WTC11 (cell line): ENCODE measurements around the gene ITGA1. TPM values are rescaled to one million over a fixed set of nuclear protein-coding genes. Genes with fewer than 3 reads are reported as not detected.

Source experiments
- ATAC-seq: fragments of 200-7000 bp; cut with Tn5 transposase; 2 replicates; pipeline ENCODE4 v1.10.0; 2021; ENCODE audit warnings: mild to moderate bottlenecking, moderate library complexity
- CTCF ChIA-PET: fragments of 300-600 bp; sonication (Branson Sonifier 250); formaldehyde crosslinking; loops from one replicate; lab custom pipeline; 2021; ENCODE audit warnings: antibody characterized with exemption; lab: Charles Lee
- POLR2A ChIA-PET: fragments of 350-600 bp; sonication (Branson Sonifier 250); formaldehyde crosslinking; loops from one replicate; lab custom pipeline; 2021; ENCODE audit warnings: antibody characterized with exemption; lab: Charles Lee
- DNase-seq: peaks from one replicate; pipeline ENCODE4 v3.0.0; 2021; ENCODE audit warnings: low spot score
- H3K27ac Mint-ChIP-seq: 2 replicates; pipeline ENCODE4 v1.8.0; 2021; ENCODE audit warnings: mixed read lengths
- H3K27me3 Mint-ChIP-seq: 2 replicates; pipeline ENCODE4 v1.8.0; 2021; ENCODE audit warnings: low read depth, mild to moderate bottlenecking, moderate library complexity, mixed read lengths
- H3K36me3 Mint-ChIP-seq: 2 replicates; pipeline ENCODE4 v1.8.0; 2021; ENCODE audit warnings: mixed read lengths
- H3K4me1 Mint-ChIP-seq: 2 replicates; pipeline ENCODE4 v1.8.0; 2022; ENCODE audit warnings: mixed read lengths
- H3K4me3 Mint-ChIP-seq: 2 replicates; pipeline ENCODE4 v1.8.0; 2021; ENCODE audit warnings: mild to moderate bottlenecking, moderate library complexity, mixed read lengths
- H3K9me3 Mint-ChIP-seq: 2 replicates; pipeline ENCODE4 v1.8.0; 2021; ENCODE audit warnings: mixed read lengths
- AFF4 ChIP-seq: sonication (generic); formaldehyde crosslinking; IDR thresholded peaks from 2 replicates; pipeline ENCODE4 v1.8.1; 2023; ENCODE audit warnings: mild to moderate bottlenecking, missing genetic modification reagents, borderline replicate concordance
- ATF1 ChIP-seq: sonication (generic); formaldehyde crosslinking; IDR thresholded peaks from 2 replicates; pipeline ENCODE4 v1.8.1; 2023; ENCODE audit warnings: mild to moderate bottlenecking, moderate library complexity, missing genetic modification reagents
- ATF3 ChIP-seq: sonication (generic); formaldehyde crosslinking; conservative IDR thresholded peaks from 2 replicates; pipeline ENCODE4 v1.8.1; 2022; ENCODE audit warnings: mild to moderate bottlenecking, missing genetic modification reagents
- ATF6 ChIP-seq: sonication (generic); formaldehyde crosslinking; IDR thresholded peaks from 2 replicates; pipeline ENCODE4 v1.8.1; 2023; ENCODE audit warnings: mild to moderate bottlenecking, missing genetic modification reagents
- GTF2I ChIP-seq: fragments of 250-450 bp; sonication (Bioruptor Pico); conservative IDR thresholded peaks from 2 replicates; pipeline ENCODE4 v1.4.0; 2021; ENCODE audit warnings: mild to moderate bottlenecking
- HMGXB4 ChIP-seq: sonication (generic); formaldehyde crosslinking; IDR thresholded peaks from 2 replicates; pipeline ENCODE4 v1.8.1; 2023; ENCODE audit warnings: mild to moderate bottlenecking, moderate library complexity, missing genetic modification reagents
- MYBL2 ChIP-seq: sonication (generic); formaldehyde crosslinking; IDR thresholded peaks from 2 replicates; pipeline ENCODE4 v1.8.1; 2023; ENCODE audit warnings: mild to moderate bottlenecking, moderate library complexity, missing genetic modification reagents
- NFYB ChIP-seq: sonication (generic); formaldehyde crosslinking; conservative IDR thresholded peaks from 2 replicates; pipeline ENCODE4 v1.8.0; 2022; ENCODE audit warnings: low read depth, missing genetic modification reagents
- SMAD3 ChIP-seq: sonication (generic); formaldehyde crosslinking; IDR thresholded peaks from 2 replicates; pipeline ENCODE4 v1.8.0; 2022; ENCODE audit warnings: missing genetic modification reagents, mild to moderate bottlenecking, borderline replicate concordance
- TCF7 ChIP-seq: sonication (generic); formaldehyde crosslinking; IDR thresholded peaks from 2 replicates; pipeline ENCODE4 v1.8.0; 2022; ENCODE audit warnings: mild to moderate bottlenecking, low read depth, missing genetic modification reagents, moderate library complexity
- TEAD1 ChIP-seq: sonication (generic); formaldehyde crosslinking; IDR thresholded peaks from 2 replicates; pipeline ENCODE4 v1.8.0; 2022; ENCODE audit warnings: mild to moderate bottlenecking, missing genetic modification reagents
- TEAD4 ChIP-seq: sonication (generic); formaldehyde crosslinking; IDR thresholded peaks from 2 replicates; pipeline ENCODE4 v1.8.0; 2022; ENCODE audit warnings: mild to moderate bottlenecking, missing genetic modification reagents
- TP53 ChIP-seq: sonication (generic); formaldehyde crosslinking; IDR thresholded peaks from 2 replicates; pipeline ENCODE4 v1.8.1; 2023; ENCODE audit warnings: mild to moderate bottlenecking, missing genetic modification reagents
- ZNF138 ChIP-seq: sonication (generic); formaldehyde crosslinking; conservative IDR thresholded peaks from 2 replicates; pipeline ENCODE4 v1.8.1; 2022; ENCODE audit warnings: mild to moderate bottlenecking, moderate library complexity, missing genetic modification reagents
- ZNF416 ChIP-seq: fragments of 250-450 bp; sonication (Bioruptor Pico); IDR thresholded peaks from 2 replicates; pipeline ENCODE4 v1.9.0; 2021; ENCODE audit warnings: mild to moderate bottlenecking, inconsistent platforms
- ZNF423 ChIP-seq: fragments of 250-450 bp; sonication (Bioruptor Pico); IDR thresholded peaks from 2 replicates; pipeline ENCODE4 v2.1.2; 2022; ENCODE audit warnings: mild to moderate bottlenecking, moderate library complexity
- ZNF425 ChIP-seq: fragments of 250-450 bp; sonication (Bioruptor Pico); conservative IDR thresholded peaks from 2 replicates; pipeline ENCODE4 v1.9.0; 2021; ENCODE audit warnings: mild to moderate bottlenecking
- ZNF532 ChIP-seq: fragments of 250-450 bp; sonication (Bioruptor Pico); IDR thresholded peaks from 2 replicates; pipeline ENCODE4 v1.9.0; 2021; ENCODE audit warnings: mild to moderate bottlenecking, borderline replicate concordance
- total RNA-seq: library from RNA; stranded (reverse); gene quantifications from 3 replicates; pipeline ENCODE4 v1.2.3, GENCODE V29; 2021

The ITGA1 gene
- total RNA-seq, 1 experiment from 2014 or later, result 6.5 TPM

- Mint-ChIP-seq H3K27ac (no peak overlapping the region), H3K27me3 (no peaks in the 10 kb centered on the region), H3K9me3 (no peaks in the 10 kb centered on the region), H3K36me3 (no peaks in the 10 kb centered on the region), H3K4me1 (no peaks in the 10 kb centered on the region), H3K4me3 (no peak overlapping the region)
- ATAC-seq, result no peak
- TF ChIP-seq ZNF425 (CRISPR knock-in tag) (no peak), TP53 (CRISPR knock-in tag) (no peak), AFF4 (CRISPR knock-in tag) (no peak), NFYB (CRISPR knock-in tag) (no peak), TEAD1 (CRISPR knock-in tag) (no peak), HMGXB4 (CRISPR knock-in tag) (no peak), TCF7 (CRISPR knock-in tag) (no peak), ZNF416 (CRISPR knock-in tag) (no peak), TEAD4 (CRISPR knock-in tag) (no peak), ATF3 (CRISPR knock-in tag) (no peak)
- no peak for DNase-seq
- ChIA-PET CTCF (no interaction called here), POLR2A (no interaction called here)
Measured at GRCh38 chr5:52903142-52903541, 115.4 kb downstream of the ITGA1 start.

GRCh38 chr5:52906343-52906742 lies 118.6 kb downstream of the ITGA1 start:
- no peak overlapping the region for H3K27ac Mint-ChIP-seq
- no peaks in the 10 kb centered on the region for H3K36me3 Mint-ChIP-seq
- TF ChIP-seq ATF1 (CRISPR knock-in tag) (no peak), ZNF138 (CRISPR knock-in tag) (no peak), TP53 (CRISPR knock-in tag) (no peak), GTF2I (no peak)
- TF ChIP-seq, all 79 proteins: peak for 0
- H3K4me1 Mint-ChIP-seq, result no peaks in the 10 kb centered on the region
- H3K9me3 Mint-ChIP-seq, result no peaks in the 10 kb centered on the region
- DNase-seq (no peak), ATAC-seq (no peak)
- POLR2A ChIA-PET, result no interaction called here
- H3K27me3 Mint-ChIP-seq, result no peaks in the 10 kb centered on the region
- CTCF ChIA-PET, result interaction anchor here (1.9 kb wide), 1 partner anchor 9 kb away, joined by 14 read pairs; no protein-coding TSS in a partner anchor
- H3K4me3 Mint-ChIP-seq, result no peak overlapping the region

GRCh38 chr5:52906845-52907244 lies 119.1 kb downstream of the ITGA1 start:
- Mint-ChIP-seq H3K4me1 (no peaks in the 10 kb centered on the region), H3K36me3 (no peaks in the 10 kb centered on the region), H3K27ac (no peak overlapping the region), H3K27me3 (no peaks in the 10 kb centered on the region), H3K4me3 (no peak overlapping the region), H3K9me3 (no peaks in the 10 kb centered on the region)
- CTCF ChIA-PET, result interaction anchor here (1.9 kb wide), 1 partner anchor 9 kb away, joined by 14 read pairs; no protein-coding TSS in a partner anchor
- POLR2A ChIA-PET, result no interaction called here
- DNase-seq (no peak), ATAC-seq (no peak)
- TF ChIP-seq ZNF532 (CRISPR knock-in tag), result no peak
- TF ChIP-seq ZNF423 (CRISPR knock-in tag), result no peak
- TF ChIP-seq ATF6 (CRISPR knock-in tag), result no peak
- TF ChIP-seq SMAD3 (CRISPR knock-in tag), result no peak
- TF ChIP-seq MYBL2 (CRISPR knock-in tag), result no peak
